ENCODE measurements around the gene AQR. TPM values are rescaled to one million over a fixed set of nuclear protein-coding genes. Genes with fewer than 3 reads are reported as not detected.

The AQR gene
- total and polyA plus RNA-seq, 2 of the 13 experiments (the other 11 are each of a cell fraction or from before 2014, with no cell fraction given): 18.7 to 31.3 TPM

DNA sequence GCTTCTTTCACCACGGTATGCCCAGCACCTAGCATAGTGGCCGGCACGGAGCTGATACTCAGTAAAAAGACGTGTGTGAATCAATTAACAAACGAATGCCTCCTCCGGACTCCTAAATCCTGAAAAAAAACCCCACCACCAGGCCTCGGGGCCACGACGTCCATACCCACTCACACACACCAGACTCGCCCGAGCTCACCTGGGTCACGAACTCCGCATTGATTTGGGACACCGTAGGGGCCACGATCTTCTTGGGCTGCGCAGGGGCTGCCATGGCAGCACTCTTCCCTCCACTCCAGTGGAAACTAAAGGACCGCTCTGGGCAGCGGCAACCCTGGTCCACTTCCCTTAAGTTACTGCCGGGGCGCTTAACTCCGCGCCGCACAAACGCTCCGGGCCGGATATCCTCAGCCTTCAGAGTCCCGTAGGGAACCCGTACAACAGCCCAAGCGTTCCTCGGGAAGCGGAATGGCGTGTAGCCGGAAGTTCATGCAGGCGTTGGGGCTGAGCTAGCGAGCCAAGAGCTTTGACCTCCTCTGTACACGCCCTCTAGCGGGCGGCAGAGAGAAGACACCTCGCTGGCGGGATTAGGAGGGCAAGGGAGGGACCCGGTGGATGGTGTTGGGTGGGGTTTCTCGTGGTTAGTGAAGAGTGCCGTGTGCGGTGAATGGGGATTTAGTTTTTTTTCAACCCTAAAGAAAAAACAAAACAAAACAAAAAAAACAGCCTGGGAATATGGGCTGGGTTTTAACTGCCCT lies at the start of gene AQR (continued):
- TF ChIP-seq NR2C2 (CRISPR knock-in tag; IDR thresholded peaks at IDR 0.05; ENCODE audit: borderline replicate concordance) (peak; percentile 91), REL (CRISPR knock-in tag; conservative IDR thresholded peaks at IDR 0.05) (no peak), ZNF230 (CRISPR knock-in tag; IDR thresholded peaks at IDR 0.05) (no peak; the same call in 1 of the 2 replicates), ZNF7 (CRISPR knock-in tag; IDR thresholded peaks at IDR 0.05) (no peak), ZFP36L1 (CRISPR knock-in tag; IDR thresholded peaks at IDR 0.05) (no peak), ZNF878 (CRISPR knock-in tag; IDR thresholded peaks at IDR 0.05) (no peak), ZNF260 (CRISPR knock-in tag; IDR thresholded peaks at IDR 0.05; ENCODE audit: borderline replicate concordance, low read depth) (no peak), RNF2 (conservative IDR thresholded peaks at IDR 0.05; ENCODE audit: low read depth) (no peak), RARA (CRISPR knock-in tag; IDR thresholded peaks at IDR 0.05) (peak; percentile 48; the same call in 1 of the 2 replicates), MATR3 (CRISPR knock-in tag; IDR thresholded peaks at IDR 0.05) (no peak), MTF1 (CRISPR knock-in tag; IDR thresholded peaks at IDR 0.05) (peak; percentile 31; the same call in 1 of the 2 replicates), ZNF607 (CRISPR knock-in tag; IDR thresholded peaks at IDR 0.05; ENCODE audit: borderline replicate concordance) (peak; percentile 29; the same call in 1 of the 2 replicates), KMT2A (CRISPR knock-in tag; IDR thresholded peaks at IDR 0.05) (peak; percentile 98), CREB1 (IDR thresholded peaks at IDR 0.05) (peak; percentile 77), CREB1 (CRISPR knock-in tag; IDR thresholded peaks at IDR 0.05) (peak; percentile 98), NFIB (CRISPR knock-in tag; IDR thresholded peaks at IDR 0.05; ENCODE audit: borderline replicate concordance) (no peak), ARID3A (IDR thresholded peaks at IDR 0.05; ENCODE audit: low read depth, low read length) (peak; percentile 39; the same call in 1 of the 2 replicates), ZNF503 (CRISPR knock-in tag; IDR thresholded peaks at IDR 0.05) (peak; percentile 40; the same call in 1 of the 2 replicates), BRD4 (CRISPR knock-in tag; IDR thresholded peaks at IDR 0.05) (0 out of 2 replicates have a peak, but pooled peaks have one; percentile 39), PRPF4 (IDR thresholded peaks at IDR 0.05; ENCODE audit: low read depth, low read length, poor library complexity, severe bottlenecking) (no peak), ZNF660 (CRISPR knock-in tag; IDR thresholded peaks at IDR 0.05; ENCODE audit: borderline replicate concordance, low read depth) (no peak), U2AF2 (IDR thresholded peaks at IDR 0.05; ENCODE audit: low read depth, low read length) (no peak), ZNF784 (CRISPR knock-in tag; IDR thresholded peaks at IDR 0.05; ENCODE audit: borderline replicate concordance) (peak; percentile 76; the same call in 1 of the 2 replicates), RFX5 (IDR thresholded peaks at IDR 0.05; ENCODE audit: low read depth, low read length) (peak; percentile 55; the same call in 1 of the 2 replicates)
- TF ChIP-seq, protein P1, sequence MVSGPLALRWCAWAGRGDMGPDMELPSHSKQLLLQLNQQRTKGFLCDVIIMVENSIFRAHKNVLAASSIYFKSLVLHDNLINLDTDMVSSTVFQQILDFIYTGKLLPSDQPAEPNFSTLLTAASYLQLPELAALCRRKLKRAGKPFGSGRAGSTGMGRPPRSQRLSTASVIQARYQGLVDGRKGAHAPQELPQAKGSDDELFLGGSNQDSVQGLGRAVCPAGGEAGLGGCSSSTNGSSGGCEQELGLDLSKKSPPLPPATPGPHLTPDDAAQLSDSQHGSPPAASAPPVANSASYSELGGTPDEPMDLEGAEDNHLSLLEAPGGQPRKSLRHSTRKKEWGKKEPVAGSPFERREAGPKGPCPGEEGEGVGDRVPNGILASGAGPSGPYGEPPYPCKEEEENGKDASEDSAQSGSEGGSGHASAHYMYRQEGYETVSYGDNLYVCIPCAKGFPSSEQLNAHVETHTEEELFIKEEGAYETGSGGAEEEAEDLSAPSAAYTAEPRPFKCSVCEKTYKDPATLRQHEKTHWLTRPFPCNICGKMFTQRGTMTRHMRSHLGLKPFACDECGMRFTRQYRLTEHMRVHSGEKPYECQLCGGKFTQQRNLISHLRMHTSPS (CRISPR knock-in tag; IDR thresholded peaks at IDR 0.05; ENCODE audit: low read depth): no peak
